Fibroblast of pulmonary artery (primary cell): ENCODE results near the gene PRRC2C.
"Not testable (repeated sequence)": the region's sequence is repeated elsewhere in the genome, so short reads cannot be mapped to it uniquely, and the experiment has no call there.

Source experiments
- DNase-seq: peaks from one replicate; pipeline ENCODE4 v3.0.0-alpha.2; 2010; ENCODE audit warnings: low read depth
- H3K4me3 ChIP-seq: replicated peaks from 2 replicates; pipeline ENCODE4 v1.5.1; 2011; ENCODE audit warnings: low read depth, mild to moderate bottlenecking, control low read depth, low read length, moderate library complexity
- CTCF ChIP-seq: IDR thresholded peaks from 2 replicates; pipeline ENCODE4 v1.5.1; 2011; ENCODE audit warnings: mild to moderate bottlenecking, control low read depth, low read length, inconsistent platforms; ENCODE audit errors: missing control alignments

The PRRC2C gene

GRCh38 chr1:171515299-171515698 is 30.0 kb downstream of the PRRC2C start:
- DNase-seq, result no peak
- no peak overlapping the region for H3K4me3 ChIP-seq
- no peak for TF ChIP-seq CTCF

- no peak overlapping the region for H3K4me3 ChIP-seq
- TF ChIP-seq CTCF, result no peak
- no peak for DNase-seq
These were observed 30.4 kb downstream of the PRRC2C start for GRCh38 chr1:171515741-171516140.

- no peak for TF ChIP-seq CTCF
- DNase-seq, result no peak
- H3K4me3 ChIP-seq, result no peak overlapping the region
These were observed 36.2 kb downstream of the PRRC2C start for GRCh38 chr1:171521567-171521966.

GRCh38 chr1:171530676-171531075 is 45.3 kb downstream of the PRRC2C start:
- H3K4me3 ChIP-seq, result no peak overlapping the region
- no peak for DNase-seq
- no peak for TF ChIP-seq CTCF

GRCh38 chr1:171532520-171532919 is 47.2 kb downstream of the PRRC2C start:
- DNase-seq, result no peak
- no peak overlapping the region for H3K4me3 ChIP-seq
- no peak for TF ChIP-seq CTCF

- no peak for DNase-seq
- no peak overlapping the region for H3K4me3 ChIP-seq
- TF ChIP-seq CTCF, result no peak
These were observed 60.2 kb downstream of the PRRC2C start for GRCh38 chr1:171545523-171545922.

GRCh38 chr1:171550050-171550449 is 64.7 kb downstream of the PRRC2C start:
- no peak overlapping the region for H3K4me3 ChIP-seq
- DNase-seq, result no peak
- no peak for TF ChIP-seq CTCF

GRCh38 chr1:171550598-171551100 is 65.3 kb downstream of the PRRC2C start:
- not testable (repeated sequence) for DNase-seq, H3K4me3 ChIP-seq

GRCh38 chr1:171553960-171554359 is 68.6 kb downstream of the PRRC2C start:
- not testable (repeated sequence) for H3K4me3 ChIP-seq, DNase-seq
